Measurements from ENCODE around the gene DMRTC1.
"Not testable (repeated sequence)": the region's sequence is repeated elsewhere in the genome, so short reads cannot be mapped to it uniquely, and the experiment has no call there.

- not testable (repeated sequence) for TF ChIP-seq ZNF565 (CRISPR knock-in tag; conservative IDR thresholded peaks at IDR 0.05; ENCODE audit: low read depth); ZFP30 (CRISPR knock-in tag; IDR thresholded peaks at IDR 0.05); ARNTL (CRISPR knock-in tag; IDR thresholded peaks at IDR 0.05; ENCODE audit: borderline replicate concordance, low read depth)
- TF ChIP-seq, protein P1, sequence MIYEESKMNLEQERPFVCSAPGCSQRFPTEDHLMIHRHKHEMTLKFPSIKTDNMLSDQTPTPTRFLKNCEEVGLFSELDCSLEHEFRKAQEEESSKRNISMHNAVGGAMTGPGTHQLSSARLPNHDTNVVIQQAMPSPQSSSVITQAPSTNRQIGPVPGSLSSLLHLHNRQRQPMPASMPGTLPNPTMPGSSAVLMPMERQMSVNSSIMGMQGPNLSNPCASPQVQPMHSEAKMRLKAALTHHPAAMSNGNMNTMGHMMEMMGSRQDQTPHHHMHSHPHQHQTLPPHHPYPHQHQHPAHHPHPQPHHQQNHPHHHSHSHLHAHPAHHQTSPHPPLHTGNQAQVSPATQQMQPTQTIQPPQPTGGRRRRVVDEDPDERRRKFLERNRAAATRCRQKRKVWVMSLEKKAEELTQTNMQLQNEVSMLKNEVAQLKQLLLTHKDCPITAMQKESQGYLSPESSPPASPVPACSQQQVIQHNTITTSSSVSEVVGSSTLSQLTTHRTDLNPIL (CRISPR knock-in tag; IDR thresholded peaks at IDR 0.05; ENCODE audit: low read depth): not testable (repeated sequence)
Observed at GRCh38 chrX:72959971-72960370, 16.3 kb upstream of the DMRTC1 start.

Data from SK-N-SH treated with all-trans-retinoic acid at 6 μM for 48 hours (cell line).